ENCODE data around the gene CORIN. TPM values are rescaled to one million over a fixed set of nuclear protein-coding genes. Genes with fewer than 3 reads are reported as not detected.

CORIN gene
- total RNA-seq, 6 experiments from 2014 or later = 0.12 to 0.44 (median 0.16) TPM; not detected in 1

DNA sequence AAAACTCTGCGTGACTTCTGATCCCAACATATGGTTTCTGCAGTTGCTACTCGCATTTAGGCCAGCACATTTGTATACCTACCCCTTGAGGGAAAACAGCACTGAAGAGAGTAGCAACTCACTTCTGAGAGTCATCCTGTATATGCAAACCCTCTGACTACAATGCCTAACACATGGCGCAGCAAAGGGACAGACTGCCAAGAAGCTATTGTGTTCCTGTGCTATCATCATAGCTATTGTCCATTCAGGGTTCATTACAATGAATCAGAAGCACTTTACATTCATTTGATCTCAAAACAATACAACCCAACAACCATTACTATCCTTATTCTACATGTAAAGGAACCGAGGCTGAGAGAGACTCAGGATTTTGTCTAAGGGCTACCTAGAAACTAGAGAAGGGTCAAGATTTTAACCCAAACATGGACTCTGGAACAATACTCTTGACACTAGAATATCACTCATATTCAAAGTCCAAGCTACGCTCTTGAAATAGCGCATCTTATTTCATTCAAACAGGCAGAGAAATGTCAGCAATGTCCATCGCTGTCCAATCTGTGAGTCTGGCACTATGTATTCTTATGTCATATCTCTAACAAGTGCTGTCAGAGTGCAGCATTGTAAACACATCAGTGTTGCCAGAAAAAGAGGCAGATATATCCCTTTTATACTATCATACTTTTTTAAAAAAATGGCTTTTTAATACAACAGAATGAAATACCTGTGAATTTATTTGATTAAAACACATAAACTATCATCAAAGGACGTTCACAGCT, 173.6 kb downstream of the CORIN start:
- no peak for TF ChIP-seq POLR2A (IDR thresholded peaks at IDR 0.05)
- ATAC-seq (no peak), DNase-seq (no peak)
- Histone ChIP-seq H3K4me1 (no peaks in the 10 kb centered on the region), H3K27ac (no peak overlapping the region), H3K4me3 (no peak overlapping the region), H3K36me3 (no peaks in the 10 kb centered on the region), H3K9me3 (no peaks in the 10 kb centered on the region), H3K27me3 (no peaks in the 10 kb centered on the region)
- intact Hi-C loops (cut with DNase I) = no loop called here
- 80% methylated on average over 7 of the region's 8 CpGs for WGBS (ENCODE audit: insufficient coverage, low coverage, low lambda C conversion rate, missing lambda C conversion rate)

DNA sequence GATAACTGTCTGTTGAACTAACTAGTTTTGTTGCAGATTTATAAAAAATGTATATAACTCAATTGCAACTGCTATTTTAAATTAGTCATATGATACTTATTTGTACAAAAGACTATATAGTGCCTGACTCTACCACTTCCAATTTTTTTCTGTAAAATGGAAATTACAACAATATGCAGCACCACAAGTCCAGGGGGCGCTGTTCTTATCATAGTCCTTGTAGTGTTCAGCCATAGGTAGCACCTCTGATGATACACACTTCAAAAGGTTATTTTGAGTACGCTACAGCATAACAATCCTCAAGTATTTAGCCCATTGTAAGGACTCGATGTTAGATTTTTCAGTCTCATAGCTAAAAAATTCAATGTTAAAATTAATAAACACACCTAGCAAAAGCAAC, 174.9 kb downstream of the CORIN start:
- Histone ChIP-seq H3K9me3 (no peaks in the 10 kb centered on the region), H3K4me3 (no peak overlapping the region), H3K4me1 (no peaks in the 10 kb centered on the region), H3K27ac (no peak overlapping the region), H3K27me3 (no peaks in the 10 kb centered on the region), H3K36me3 (no peaks in the 10 kb centered on the region)
- DNase-seq (no peak), ATAC-seq (no peak)
- WGBS (ENCODE audit: insufficient coverage, low coverage, low lambda C conversion rate, missing lambda C conversion rate) = 66% methylated on average over 3 of the region's 3 CpGs
- no peak for TF ChIP-seq POLR2A (IDR thresholded peaks at IDR 0.05)
- TF ChIP-seq, protein P1, sequence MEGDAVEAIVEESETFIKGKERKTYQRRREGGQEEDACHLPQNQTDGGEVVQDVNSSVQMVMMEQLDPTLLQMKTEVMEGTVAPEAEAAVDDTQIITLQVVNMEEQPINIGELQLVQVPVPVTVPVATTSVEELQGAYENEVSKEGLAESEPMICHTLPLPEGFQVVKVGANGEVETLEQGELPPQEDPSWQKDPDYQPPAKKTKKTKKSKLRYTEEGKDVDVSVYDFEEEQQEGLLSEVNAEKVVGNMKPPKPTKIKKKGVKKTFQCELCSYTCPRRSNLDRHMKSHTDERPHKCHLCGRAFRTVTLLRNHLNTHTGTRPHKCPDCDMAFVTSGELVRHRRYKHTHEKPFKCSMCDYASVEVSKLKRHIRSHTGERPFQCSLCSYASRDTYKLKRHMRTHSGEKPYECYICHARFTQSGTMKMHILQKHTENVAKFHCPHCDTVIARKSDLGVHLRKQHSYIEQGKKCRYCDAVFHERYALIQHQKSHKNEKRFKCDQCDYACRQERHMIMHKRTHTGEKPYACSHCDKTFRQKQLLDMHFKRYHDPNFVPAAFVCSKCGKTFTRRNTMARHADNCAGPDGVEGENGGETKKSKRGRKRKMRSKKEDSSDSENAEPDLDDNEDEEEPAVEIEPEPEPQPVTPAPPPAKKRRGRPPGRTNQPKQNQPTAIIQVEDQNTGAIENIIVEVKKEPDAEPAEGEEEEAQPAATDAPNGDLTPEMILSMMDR (IDR thresholded peaks at IDR 0.05) = peak in 2 of 4 donors; percentile 32 to 33
- intact Hi-C loops (cut with DNase I) = no loop called here

DNA sequence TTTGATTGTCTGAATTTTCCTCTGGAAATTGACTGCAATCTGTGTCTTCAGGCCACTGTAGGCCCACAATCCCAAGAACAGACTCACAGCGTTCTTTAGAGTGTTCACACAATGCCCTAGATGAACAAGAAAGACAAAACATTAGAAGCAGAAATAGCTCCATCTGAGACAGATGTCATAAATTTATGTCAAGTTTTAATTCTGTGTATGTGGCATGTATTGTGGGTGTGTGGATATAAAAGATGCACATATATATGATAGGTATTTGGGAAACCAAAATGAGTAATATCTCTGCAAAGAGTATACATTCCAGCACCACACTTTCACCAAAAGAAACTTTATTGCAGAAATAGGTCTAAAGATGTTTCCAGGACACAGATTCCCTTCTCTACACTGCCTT, 176.1 kb downstream of the CORIN start:
- TF ChIP-seq, protein P1 (IDR thresholded peaks at IDR 0.05) = no peak
- TF ChIP-seq POLR2A (IDR thresholded peaks at IDR 0.05) = no peak
- WGBS (ENCODE audit: insufficient coverage, low coverage, low lambda C conversion rate, missing lambda C conversion rate) = 88% methylated on average over 1 of the region's 1 CpG
- intact Hi-C loops (cut with DNase I) = no loop called here
- Histone ChIP-seq H3K36me3 (no peaks in the 10 kb centered on the region), H3K27me3 (no peaks in the 10 kb centered on the region), H3K9me3 (no peaks in the 10 kb centered on the region), H3K27ac (no peak overlapping the region), H3K4me1 (no peaks in the 10 kb centered on the region), H3K4me3 (no peak overlapping the region)
- no peak for DNase-seq
- ATAC-seq = no peak

DNA sequence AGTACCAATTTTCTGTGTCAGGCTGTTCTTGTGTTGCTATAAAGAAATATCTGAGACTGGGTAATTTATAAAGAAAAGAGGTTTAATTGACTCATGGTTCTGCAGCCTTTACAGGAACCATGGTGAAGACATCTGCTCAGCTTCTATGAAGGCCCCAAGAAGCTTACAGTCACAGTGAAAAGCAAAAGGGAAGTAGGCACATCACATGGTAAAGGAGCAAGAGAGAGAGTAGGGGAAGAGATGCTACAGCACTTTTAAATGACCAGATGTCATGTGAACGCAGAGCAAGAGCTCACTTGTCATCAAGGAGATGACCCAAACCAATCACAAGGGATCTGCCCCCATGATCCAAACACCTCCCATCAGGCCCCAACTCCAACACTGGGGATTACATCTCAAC, 178.5 kb downstream of the CORIN start:
- intact Hi-C loops (cut with DNase I) = no loop called here
- no peak for DNase-seq

More for the DNA sequence above, 178.5 kb downstream of the CORIN start:
- Histone ChIP-seq H3K4me1 (no peaks in the 10 kb centered on the region), H3K36me3 (no peaks in the 10 kb centered on the region), H3K9me3 (no peaks in the 10 kb centered on the region), H3K4me3 (no peak overlapping the region), H3K27ac (no peak overlapping the region), H3K27me3 (no peaks in the 10 kb centered on the region)
- WGBS (ENCODE audit: insufficient coverage, low coverage, low lambda C conversion rate, missing lambda C conversion rate) = 100% methylated on average over 1 of the region's 1 CpG
- no peak for ATAC-seq
- TF ChIP-seq, protein P1 (IDR thresholded peaks at IDR 0.05) = no peak
- no peak for TF ChIP-seq POLR2A (IDR thresholded peaks at IDR 0.05)
